Adrenal gland (tissue), 5 donors: Measurements from ENCODE around the gene NLGN2.

Experiments
- CTCF ChIP-seq, 6 experiments: fragments of 450-650 bp in 4 of 6; fragments of 200-600 bp in 2 of 6; sonication (generic) in 1 of 6; IDR thresholded peaks; 1 replicate in 5 of 6; 2 replicates in 1 of 6; pipeline versions ENCODE4 v1.5.1 to v1.8.0; 2016 to 2021; ENCODE audit warnings: antibody characterized with exemption in 6 of 6, mild to moderate bottlenecking in 2 of 6, moderate library complexity in 1 of 6
- POLR2A ChIP-seq, 2 donors: fragments of 450-650 bp; IDR thresholded peaks; one replicate each; pipeline ENCODE4 v1.6.1; 2017; ENCODE audit warnings: antibody characterized with exemption in 2 of 2, mild to moderate bottlenecking in 2 of 2, moderate library complexity in 1 of 2
- donor health status: DM: no; HTN: no; CAD: no.

- TF ChIP-seq CTCF (IDR thresholded peaks at IDR 0.05) (no peak), POLR2A (IDR thresholded peaks at IDR 0.05) (no peak)
Measured at GRCh38 chr17:7380855-7381683, 26.6 kb upstream of the NLGN2 start, which contains the start of gene TNK1.
